ENCODE results near the gene CNTNAP2.
"Not testable (repeated sequence)": the region's sequence is repeated elsewhere in the genome, so short reads cannot be mapped to it uniquely, and the experiment has no call there.

CNTNAP2 gene

DNA sequence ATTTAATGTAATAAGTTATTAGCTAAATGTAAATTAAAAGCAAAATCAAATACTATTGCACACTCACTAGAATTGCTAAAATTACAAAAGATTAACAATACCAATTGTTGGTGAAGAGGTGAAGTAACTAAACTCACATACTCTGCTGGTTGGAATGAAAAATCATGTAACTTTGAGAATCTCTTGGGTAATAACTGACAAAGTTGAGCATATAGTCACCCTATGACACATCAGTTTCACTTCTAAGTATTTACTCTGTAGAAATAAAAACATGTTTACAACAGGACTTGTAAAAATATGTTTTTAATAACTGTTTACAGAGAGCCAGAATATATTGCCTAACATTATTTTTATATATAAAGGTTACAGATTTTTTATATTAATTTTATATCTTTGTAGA, 33.6 kb downstream of the CNTNAP2 start:
- DNase-seq (ENCODE audit: low read depth), result no peak

GRCh38 chr7:146172112-146172511, 55.5 kb downstream of the CNTNAP2 start:
- DNase-seq (ENCODE audit: low read depth), result no peak

GRCh38 chr7:146175716-146176115, 59.1 kb downstream of the CNTNAP2 start:
- no peak for DNase-seq (ENCODE audit: low read depth)

DNA sequence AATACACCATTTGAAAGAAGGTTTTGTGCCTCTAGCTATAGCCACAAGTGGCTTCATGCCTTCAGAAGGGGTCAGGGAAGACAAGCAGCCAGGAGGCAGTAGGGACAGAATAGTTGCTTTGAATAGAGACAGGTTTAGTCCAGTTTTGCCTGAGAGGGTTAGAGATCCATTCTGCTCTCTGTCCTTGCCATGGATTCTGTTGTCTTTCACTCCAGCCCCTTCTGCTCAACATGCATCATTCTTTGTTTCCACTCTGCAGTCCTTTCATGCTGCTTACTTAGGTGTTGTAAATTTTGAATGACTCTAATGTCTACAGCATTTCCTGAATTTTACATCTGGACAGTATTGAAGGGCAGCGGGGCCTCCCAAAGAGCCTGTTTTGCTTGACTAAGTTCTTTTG, 60.3 kb downstream of the CNTNAP2 start:
- DNase-seq (ENCODE audit: low read depth), result no peak

DNA sequence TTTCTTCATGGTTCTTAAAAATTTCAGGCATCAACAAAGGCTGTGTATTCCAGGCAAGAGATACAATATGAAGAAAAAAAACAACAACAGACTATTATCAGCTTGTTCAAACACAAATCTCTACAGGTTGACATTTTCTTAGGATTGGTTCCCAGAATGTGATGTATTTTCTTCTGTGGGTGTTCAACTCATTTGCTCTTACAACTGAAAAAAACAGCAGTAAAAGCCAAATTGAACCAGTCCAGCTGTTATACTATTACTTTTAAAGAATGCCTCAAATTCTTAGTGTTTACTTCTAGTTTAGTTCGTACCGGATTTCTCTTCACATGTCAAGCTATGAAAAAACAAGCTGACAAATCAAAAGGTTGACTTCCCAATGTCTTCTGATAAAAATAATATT, 60.7 kb downstream of the CNTNAP2 start:
- no peak for DNase-seq (ENCODE audit: low read depth)

DNA sequence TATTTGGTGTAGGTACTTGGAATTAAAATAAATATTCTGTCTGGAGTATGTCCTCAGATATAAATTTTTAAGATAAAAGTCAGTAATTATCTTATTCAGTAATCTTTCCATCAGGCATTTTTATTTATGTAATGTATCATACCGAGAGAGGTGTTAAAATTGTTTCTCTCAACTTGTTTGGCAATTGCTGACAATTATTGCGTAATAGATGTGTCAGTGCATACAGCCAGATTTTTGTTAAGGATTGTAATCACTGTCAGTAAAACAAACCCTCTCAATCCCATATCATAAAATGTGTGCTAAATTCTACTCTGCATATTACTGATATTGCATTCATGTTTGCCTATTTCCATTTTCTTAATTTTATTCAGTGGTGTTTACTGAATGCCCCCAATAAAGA, 69.2 kb downstream of the CNTNAP2 start:
- no peak for DNase-seq (ENCODE audit: low read depth)

DNA sequence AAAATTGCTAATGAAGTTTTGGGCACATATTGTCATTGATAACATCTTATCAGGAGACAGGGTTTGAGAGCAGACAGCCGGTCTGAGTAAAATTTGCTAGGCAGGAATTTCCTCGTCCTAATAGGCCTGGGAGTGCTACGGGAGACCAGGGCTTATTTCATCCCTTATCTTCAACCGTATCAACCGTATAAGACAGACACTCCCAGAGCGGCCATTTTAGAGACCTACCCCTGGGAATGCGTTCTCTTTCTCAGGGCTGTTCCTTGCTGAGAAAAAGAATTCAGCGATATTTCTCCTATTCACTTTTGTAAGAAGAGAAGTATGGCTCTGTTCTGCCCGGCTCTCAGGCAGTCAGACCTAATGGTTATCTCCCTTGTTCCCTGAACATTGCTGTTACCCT, 74.8 kb downstream of the CNTNAP2 start:
- DNase-seq (ENCODE audit: low read depth), result not testable (repeated sequence)

DNA sequence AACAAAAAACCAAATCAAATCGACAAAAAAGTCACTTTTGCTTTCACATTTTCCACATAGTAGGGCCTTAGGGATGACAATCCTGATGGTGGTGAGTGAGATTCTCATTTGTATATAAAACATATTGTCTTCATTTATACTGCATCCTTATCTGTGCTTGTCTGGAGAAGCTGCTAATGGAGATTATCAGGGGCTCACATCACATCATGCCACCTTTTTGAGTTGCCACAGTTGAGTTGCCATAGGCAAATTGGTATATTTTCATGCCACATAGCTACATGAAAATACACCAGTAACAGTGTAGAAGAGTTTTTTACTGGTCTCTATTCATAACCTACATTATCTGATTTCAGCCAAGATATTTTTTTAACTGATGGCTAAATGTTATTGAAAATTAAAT, 85.3 kb downstream of the CNTNAP2 start:
- DNase-seq (ENCODE audit: low read depth), result no peak

DNA sequence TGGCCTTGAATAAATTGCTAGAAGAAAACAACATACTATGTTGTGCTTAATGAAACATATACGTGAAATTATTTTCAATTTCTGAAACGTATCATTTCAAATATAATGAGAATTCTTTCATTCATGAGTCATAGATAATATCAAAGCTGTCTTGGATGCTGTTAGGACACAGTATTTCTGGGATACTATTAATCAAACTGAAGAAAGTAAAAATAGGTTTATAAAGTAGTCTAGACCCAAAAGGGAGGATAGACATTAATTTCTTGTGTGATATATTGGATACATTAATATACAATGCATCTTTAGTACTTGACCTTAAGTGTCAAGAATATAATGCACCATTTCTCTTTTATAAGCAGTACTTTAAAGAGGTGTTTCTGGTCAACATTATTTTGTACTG, 89.7 kb downstream of the CNTNAP2 start:
- DNase-seq (ENCODE audit: low read depth), result no peak

DNA sequence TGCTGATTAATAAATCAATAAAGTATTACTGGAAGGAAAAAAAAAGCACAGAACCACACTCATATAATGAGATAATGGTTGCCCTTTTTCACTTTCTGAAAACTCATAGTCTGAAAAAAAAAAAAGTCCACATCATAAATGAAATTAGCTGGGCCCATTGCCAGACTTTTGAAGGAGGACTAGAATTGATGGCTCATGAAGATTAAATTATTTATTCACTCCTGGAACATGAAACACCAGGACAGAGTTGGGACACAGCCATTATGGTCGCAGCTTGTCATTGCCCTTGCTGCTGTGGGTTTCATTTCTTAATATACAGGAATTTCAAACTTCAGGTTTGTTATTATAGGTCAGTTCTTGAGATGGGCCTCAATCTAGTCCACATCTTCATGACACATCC, 91.9 kb downstream of the CNTNAP2 start:
- no peak for DNase-seq (ENCODE audit: low read depth)

GRCh38 chr7:146214842-146215241, 98.2 kb downstream of the CNTNAP2 start:
- DNase-seq (ENCODE audit: low read depth), result no peak

- DNase-seq (ENCODE audit: low read depth), result no peak
These were observed 99.9 kb downstream of the CNTNAP2 start for GRCh38 chr7:146216396-146217041.

DNA sequence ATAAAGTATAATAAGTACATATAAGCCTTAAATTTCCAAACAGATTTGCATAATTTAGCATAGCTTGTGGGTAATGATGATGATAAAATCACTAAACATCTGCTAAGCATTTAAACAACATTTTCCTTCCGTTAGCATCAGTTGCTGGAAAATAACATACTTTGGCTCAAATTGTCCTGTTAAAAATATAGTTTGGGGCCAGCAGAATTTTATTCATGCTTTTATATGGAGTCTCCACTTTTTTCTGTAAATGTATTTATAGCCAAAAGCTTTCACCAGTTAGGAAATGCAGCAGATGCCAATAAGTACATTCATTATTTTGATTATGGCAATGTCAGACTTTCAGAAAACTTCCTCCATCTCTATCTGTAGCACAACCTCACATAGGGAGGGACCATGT, 107.2 kb downstream of the CNTNAP2 start:
- DNase-seq (ENCODE audit: low read depth), result no peak

DNA sequence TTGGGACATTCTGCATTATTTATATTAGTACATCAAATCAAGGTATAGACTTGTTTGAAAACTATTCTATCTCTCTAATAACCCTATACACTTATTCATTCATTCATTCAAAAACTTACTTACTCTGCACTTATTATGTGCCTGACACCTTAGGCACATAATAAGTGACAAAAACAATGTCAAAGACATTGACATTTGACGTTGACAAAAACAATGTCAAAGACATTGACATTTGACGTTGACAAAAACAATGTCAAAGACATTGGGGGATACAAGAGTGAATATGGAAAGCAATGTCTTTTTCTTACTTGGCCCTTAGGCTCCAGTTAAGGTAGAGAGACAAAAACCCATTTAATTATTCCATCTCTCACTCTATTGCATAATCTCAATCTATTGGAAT, 116.0 kb downstream of the CNTNAP2 start:
- DNase-seq (ENCODE audit: low read depth), result no peak

- no peak for DNase-seq (ENCODE audit: low read depth)
These were observed 118.6 kb downstream of the CNTNAP2 start for GRCh38 chr7:146235195-146235594.

DNA sequence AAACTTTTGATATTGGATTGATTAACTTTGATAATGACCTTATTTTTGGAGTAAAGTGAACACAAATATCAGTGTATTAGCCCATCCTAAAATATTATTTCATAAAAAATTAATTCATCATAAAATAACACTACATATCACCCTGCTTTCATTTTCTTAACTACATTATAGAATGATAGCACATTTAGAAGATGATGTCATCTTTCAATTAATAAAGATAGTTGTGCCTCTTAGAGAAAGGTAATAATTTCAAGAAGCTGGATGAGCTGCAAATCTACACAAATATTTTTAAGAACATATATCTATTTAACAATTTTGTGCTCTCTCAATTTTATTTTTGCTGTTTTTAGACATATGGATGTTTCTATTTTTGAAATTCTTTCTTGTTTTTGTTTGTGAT, 126.1 kb downstream of the CNTNAP2 start:
- DNase-seq (ENCODE audit: low read depth), result no peak

DNA sequence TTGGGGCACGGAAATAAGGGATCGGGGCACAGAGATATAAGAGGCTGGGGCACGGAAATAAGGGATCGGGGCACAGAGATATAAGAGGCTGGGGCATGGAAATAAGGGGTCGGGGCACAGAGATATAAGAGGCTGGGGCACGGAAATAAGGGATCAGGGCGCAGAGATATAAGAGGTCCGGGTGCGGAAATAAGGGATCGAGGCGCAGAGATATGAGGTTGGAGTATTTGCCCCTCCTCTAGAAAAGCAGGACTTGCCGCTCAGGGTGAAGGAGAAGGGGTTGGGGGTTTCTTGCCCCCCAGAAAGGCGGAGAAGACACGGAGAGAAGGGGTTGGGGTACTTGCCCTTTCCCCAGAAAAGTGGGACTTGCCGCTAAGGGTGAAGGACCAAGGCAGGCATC, 131.4 kb downstream of the CNTNAP2 start:
- DNase-seq (ENCODE audit: low read depth), result not testable (repeated sequence)

- not testable (repeated sequence) for DNase-seq (ENCODE audit: low read depth)
These were observed 132.1 kb downstream of the CNTNAP2 start for GRCh38 chr7:146248744-146249143.

- DNase-seq (ENCODE audit: low read depth), result no peak
These were observed 132.7 kb downstream of the CNTNAP2 start for GRCh38 chr7:146249272-146249671.

- DNase-seq (ENCODE audit: low read depth), result no peak
These were observed 139.0 kb downstream of the CNTNAP2 start for GRCh38 chr7:146255609-146256008.

- DNase-seq (ENCODE audit: low read depth), result no peak
These were observed 145.9 kb downstream of the CNTNAP2 start for GRCh38 chr7:146262527-146262926.

GRCh38 chr7:146276888-146277287, 160.3 kb downstream of the CNTNAP2 start:
- DNase-seq (ENCODE audit: low read depth), result no peak

GRCh38 chr7:146285418-146285817, 168.8 kb downstream of the CNTNAP2 start:
- no peak for DNase-seq (ENCODE audit: low read depth)

DNA sequence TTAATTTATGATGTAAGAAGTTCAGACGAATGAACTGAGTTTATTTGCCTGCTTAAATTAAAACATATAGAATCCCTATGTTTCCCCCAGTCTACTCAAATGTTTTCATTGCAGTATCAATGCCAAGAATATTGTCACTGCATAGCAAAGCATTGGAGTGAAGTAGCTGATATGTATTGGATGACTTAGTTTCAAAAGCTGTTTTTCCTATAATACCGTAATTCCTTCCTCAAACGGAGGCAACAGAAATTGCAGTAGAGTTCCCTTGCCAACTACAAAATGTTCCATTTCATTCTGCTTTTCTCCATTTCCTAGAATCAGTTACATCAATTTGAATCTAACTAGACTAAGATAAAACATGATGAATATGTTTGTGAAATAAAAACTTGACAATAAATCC, 174.1 kb downstream of the CNTNAP2 start:
- no peak for DNase-seq (ENCODE audit: low read depth)

DNA sequence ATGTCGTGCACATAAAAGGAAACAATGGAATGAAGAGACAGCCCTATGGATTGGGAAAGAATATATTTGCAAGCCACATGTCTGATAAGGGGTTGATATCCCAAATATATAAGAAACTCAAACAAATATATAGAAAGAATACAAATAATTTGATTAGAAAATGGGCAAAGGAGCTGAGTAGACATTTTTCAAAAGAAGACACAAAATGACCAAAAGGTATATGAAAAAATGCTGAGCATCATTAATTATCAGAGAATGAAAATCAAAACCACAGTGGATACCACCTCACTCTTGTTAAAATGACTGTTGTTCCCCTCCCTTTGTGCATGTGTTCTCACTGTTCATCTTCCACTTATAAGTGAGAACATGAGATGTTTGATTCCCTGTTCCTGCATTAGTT, 175.3 kb downstream of the CNTNAP2 start:
- DNase-seq (ENCODE audit: low read depth), result no peak

Data from stimulated activated CD8-positive, alpha-beta memory T cell treated with anti-CD3 and anti-CD28 coated beads, Interleukin-12 subunit alpha, Interleukin-12 subunit beta, amount 100 ng/mL, for 1 hour (primary cell).